Erythroblast (primary cell): ENCODE measurements around the gene TRAF2.

Experiments used
- GATA1 ChIP-seq: IDR thresholded peaks from 2 replicates; pipeline ENCODE4 v1.6.1; 2011; ENCODE audit warnings: low read depth, mild to moderate bottlenecking, control low read depth, low read length, moderate library complexity
- POLR2A ChIP-seq: IDR thresholded peaks from 2 replicates; pipeline ENCODE4 v1.6.1; 2011; ENCODE audit warnings: mild to moderate bottlenecking, low read length

DNA sequence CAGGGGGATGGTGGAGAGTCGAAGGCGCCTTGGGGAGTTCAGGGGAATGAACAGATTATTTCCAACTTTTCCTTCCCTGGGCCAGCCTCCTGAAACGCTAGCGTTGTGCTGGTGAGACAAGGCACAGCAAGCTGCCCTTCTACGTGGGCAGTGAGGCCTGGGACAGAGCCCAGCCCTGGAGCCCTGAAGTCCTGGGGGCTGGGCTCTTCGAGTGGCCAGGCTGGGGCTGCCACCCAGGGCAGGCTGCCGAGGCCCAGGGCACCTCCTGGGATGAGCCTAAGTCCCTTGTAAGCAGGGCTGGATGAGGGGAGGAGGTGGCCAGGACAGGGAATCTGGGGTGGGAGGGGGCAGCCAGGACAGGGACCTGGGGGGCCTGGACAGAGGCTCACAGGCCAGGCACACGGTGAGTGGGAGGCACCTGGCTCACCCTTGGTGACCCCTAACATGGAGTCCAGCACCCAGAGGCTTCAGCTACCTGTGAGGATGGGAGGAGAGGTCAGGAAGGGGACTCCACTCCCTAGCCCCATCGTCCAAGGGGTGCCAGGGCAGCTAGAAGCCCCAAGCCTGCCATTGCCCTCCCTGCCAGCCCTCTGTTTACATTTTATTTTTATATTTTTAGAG, 64.5 kb downstream of the TRAF2 start:
- TF ChIP-seq POLR2A (no peak), GATA1 (no peak)
